Measurements from ENCODE around the gene UGDH.

UGDH gene

DNA sequence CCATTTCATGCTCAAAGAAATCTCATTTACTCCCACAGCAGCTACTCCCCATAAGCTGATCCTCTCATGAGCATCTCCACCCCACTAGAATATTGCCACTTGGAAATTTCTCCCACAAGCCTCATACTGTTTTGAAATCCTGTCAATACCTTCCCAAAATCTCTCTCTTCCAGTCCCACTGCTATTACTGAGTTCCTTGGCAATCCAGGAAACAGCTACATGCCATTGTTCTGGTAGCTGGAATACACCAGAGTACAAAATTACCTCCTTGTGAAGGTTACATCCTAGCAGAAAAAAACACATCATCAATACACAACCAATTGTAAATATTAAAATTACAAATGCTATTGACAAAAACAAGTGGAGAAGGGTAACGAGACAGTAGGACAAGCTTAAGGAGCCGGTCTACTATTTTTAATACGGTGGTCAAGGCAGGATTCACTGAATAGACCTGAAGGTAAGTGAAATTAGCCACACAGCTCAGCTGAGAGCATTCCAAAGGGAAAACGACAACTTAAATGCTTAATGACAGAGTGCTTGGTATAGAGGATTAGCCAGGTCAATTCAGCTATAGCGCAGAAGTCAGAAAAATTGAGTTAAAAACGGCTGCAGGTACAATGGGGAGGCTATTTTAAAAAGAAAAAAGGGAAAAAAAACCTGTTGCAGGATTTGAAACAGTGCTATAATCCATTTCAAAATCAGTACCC is 74.9 kb downstream of the UGDH start:
- no peak overlapping the region for H3K9ac ChIP-seq (ENCODE audit: low read length)
- H3K4me3 ChIP-seq (ENCODE audit: low read depth, low read length): no peak overlapping the region
- H3K23ac ChIP-seq (ENCODE audit: low read length): no peak overlapping the region
- no peak overlapping the region for H3K14ac ChIP-seq (ENCODE audit: low read length)
- H3K79me1 ChIP-seq (ENCODE audit: low read length): no peaks in the 10 kb centered on the region
- no CpG with 5 or more reads among the region's 6 CpGs for WGBS (ENCODE audit: extremely low coverage, insufficient coverage, insufficient read length)
- H3K9me3 ChIP-seq (ENCODE audit: insufficient read depth, low read depth, low read length): no peaks in the 10 kb centered on the region
- H4K12ac ChIP-seq (ENCODE audit: low read depth, low read length): no peak overlapping the region
- no peak overlapping the region for H3K4me2 ChIP-seq (ENCODE audit: low read length)
- H2AK5ac ChIP-seq (ENCODE audit: low read length): no peak overlapping the region
- H2BK12ac ChIP-seq (ENCODE audit: low read length): no peak overlapping the region
- no peak overlapping the region for H3K27ac ChIP-seq (ENCODE audit: low read depth, low read length)
- no peaks in the 10 kb centered on the region for H3K27me3 ChIP-seq (ENCODE audit: insufficient read depth, low read length)
- DNase-seq: no peak
- no peak overlapping the region for H3K18ac ChIP-seq (ENCODE audit: low read length)
- H2BK120ac ChIP-seq (ENCODE audit: insufficient read depth, low read length, poor library complexity): no peak overlapping the region
- H4K8ac ChIP-seq (ENCODE audit: low read depth, low read length): no peak overlapping the region
- peaks cover 16 to 39% of the 10 kb centered on the region in 2 experiments for H3K36me3 ChIP-seq (ENCODE audit: control insufficient read depth in 1 of 2, insufficient read depth in 2 of 2, low read length in 2 of 2)
- H3K4me1 ChIP-seq (ENCODE audit: control insufficient read depth in 1 of 2, insufficient read depth in 2 of 2, low read length in 2 of 2): no peaks in the 10 kb centered on the region
- no peak overlapping the region for H3K4ac ChIP-seq (ENCODE audit: low read depth, low read length)
- no peak overlapping the region for H2BK5ac ChIP-seq (ENCODE audit: low read depth, low read length, poor library complexity)
- peaks cover 2% of the 10 kb centered on the region for H3K79me2 ChIP-seq (ENCODE audit: control insufficient read depth, insufficient read depth, low read length, poor library complexity)
- H2AFZ ChIP-seq (ENCODE audit: insufficient read depth, low read length, poor library complexity): no peak overlapping the region
- H4K91ac ChIP-seq (ENCODE audit: low read depth, low read length): no peak overlapping the region

DNA sequence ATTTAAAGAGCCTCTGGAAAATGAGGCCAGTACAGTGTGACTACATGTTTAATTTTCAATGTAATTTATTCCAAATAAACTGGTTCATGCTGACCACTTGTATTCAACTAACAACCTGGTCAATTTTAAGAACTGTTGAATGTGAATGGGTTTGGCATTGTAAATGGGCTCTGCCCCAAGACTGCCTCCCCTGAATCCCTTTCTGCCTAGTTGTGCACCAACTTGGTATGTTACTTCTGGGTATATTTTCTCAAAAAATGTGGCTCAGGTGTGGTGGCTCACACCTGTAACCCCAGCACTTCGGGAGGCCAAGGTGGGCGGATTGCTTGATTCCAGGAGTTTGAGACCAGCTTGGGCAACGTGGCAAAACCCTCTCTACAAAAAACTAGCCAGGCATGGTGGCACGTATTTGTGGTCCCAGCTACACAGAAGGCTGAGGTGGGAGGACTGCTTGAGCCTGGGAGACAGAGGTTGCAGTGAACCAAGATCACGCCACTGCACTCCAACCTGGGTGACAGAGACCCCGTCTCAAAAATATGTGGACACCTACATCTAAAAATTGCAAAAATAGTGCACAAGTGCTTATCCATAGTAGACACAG is 75.7 kb downstream of the UGDH start:
- Histone ChIP-seq H3K27ac (ENCODE audit: low read depth, low read length) (no peak overlapping the region), H3K9me3 (ENCODE audit: insufficient read depth, low read depth, low read length) (no peaks in the 10 kb centered on the region), H3K4me2 (ENCODE audit: low read length) (no peak overlapping the region), H3K27me3 (ENCODE audit: insufficient read depth, low read length) (no peaks in the 10 kb centered on the region), H3K4ac (ENCODE audit: low read depth, low read length) (no peak overlapping the region), H2BK5ac (ENCODE audit: low read depth, low read length, poor library complexity) (no peak overlapping the region), H3K4me1 (ENCODE audit: control insufficient read depth in 1 of 2, insufficient read depth in 2 of 2, low read length in 2 of 2) (peaks cover 0 to 2% of the 10 kb centered on the region in 2 experiments), H3K18ac (ENCODE audit: low read length) (no peak overlapping the region), H3K79me1 (ENCODE audit: low read length) (no peaks in the 10 kb centered on the region), H3K79me2 (ENCODE audit: control insufficient read depth, insufficient read depth, low read length, poor library complexity) (no peaks in the 10 kb centered on the region), H3K9ac (ENCODE audit: low read length) (no peak overlapping the region), H2AFZ (ENCODE audit: insufficient read depth, low read length, poor library complexity) (no peak overlapping the region), H3K14ac (ENCODE audit: low read length) (no peak overlapping the region), H3K36me3 (ENCODE audit: control insufficient read depth in 1 of 2, insufficient read depth in 2 of 2, low read length in 2 of 2) (peaks cover 14 to 32% of the 10 kb centered on the region in 2 experiments), H4K12ac (ENCODE audit: low read depth, low read length) (no peak overlapping the region), H2BK120ac (ENCODE audit: insufficient read depth, low read length, poor library complexity) (no peak overlapping the region), H3K23ac (ENCODE audit: low read length) (no peak overlapping the region), H3K4me3 (ENCODE audit: low read depth, low read length) (no peak overlapping the region), H2BK12ac (ENCODE audit: low read length) (no peak overlapping the region), H4K91ac (ENCODE audit: low read depth, low read length) (no peak overlapping the region), H4K8ac (ENCODE audit: low read depth, low read length) (no peak overlapping the region), H2AK5ac (ENCODE audit: low read length) (no peak overlapping the region)
- WGBS (ENCODE audit: extremely low coverage, insufficient coverage, insufficient read length): no CpG with 5 or more reads among the region's 6 CpGs
- no peak for DNase-seq

DNA sequence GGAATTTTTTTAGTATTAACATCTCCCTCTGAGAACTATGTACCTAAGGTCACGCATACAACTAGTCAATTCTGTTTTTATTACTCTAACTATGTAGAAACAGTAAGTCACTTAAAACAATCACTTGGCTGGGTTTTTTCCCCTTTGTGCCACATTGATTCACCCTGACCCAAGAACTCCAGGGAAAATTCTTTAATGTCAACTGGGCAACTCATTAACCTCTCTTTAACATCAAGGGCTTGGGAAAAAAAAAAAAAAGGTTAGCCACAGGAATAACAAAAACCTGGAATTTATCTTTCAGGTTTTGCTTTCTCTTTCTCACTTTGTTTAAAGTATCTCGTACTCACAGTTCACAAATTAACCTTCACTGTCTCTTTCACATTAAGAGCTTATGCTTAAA is 76.6 kb downstream of the UGDH start:
- Histone ChIP-seq H3K27me3 (ENCODE audit: insufficient read depth, low read length) (no peaks in the 10 kb centered on the region), H2BK12ac (ENCODE audit: low read length) (no peak overlapping the region), H3K18ac (ENCODE audit: low read length) (no peak overlapping the region), H3K79me1 (ENCODE audit: low read length) (no peaks in the 10 kb centered on the region), H3K4me1 (ENCODE audit: control insufficient read depth in 1 of 2, insufficient read depth in 2 of 2, low read length in 2 of 2) (peaks cover 0 to 3% of the 10 kb centered on the region in 2 experiments), H4K91ac (ENCODE audit: low read depth, low read length) (no peak overlapping the region), H3K4me3 (ENCODE audit: low read depth, low read length) (no peak overlapping the region), H3K4ac (ENCODE audit: low read depth, low read length) (no peak overlapping the region), H3K9me3 (ENCODE audit: insufficient read depth, low read depth, low read length) (no peaks in the 10 kb centered on the region), H3K4me2 (ENCODE audit: low read length) (no peak overlapping the region), H3K79me2 (ENCODE audit: control insufficient read depth, insufficient read depth, low read length, poor library complexity) (no peaks in the 10 kb centered on the region), H3K36me3 (ENCODE audit: control insufficient read depth in 1 of 2, insufficient read depth in 2 of 2, low read length in 2 of 2) (peaks cover 14 to 30% of the 10 kb centered on the region in 2 experiments), H2BK5ac (ENCODE audit: low read depth, low read length, poor library complexity) (no peak overlapping the region), H4K12ac (ENCODE audit: low read depth, low read length) (no peak overlapping the region), H3K27ac (ENCODE audit: low read depth, low read length) (no peak overlapping the region), H2BK120ac (ENCODE audit: insufficient read depth, low read length, poor library complexity) (no peak overlapping the region), H3K14ac (ENCODE audit: low read length) (no peak overlapping the region), H4K8ac (ENCODE audit: low read depth, low read length) (no peak overlapping the region), H2AFZ (ENCODE audit: insufficient read depth, low read length, poor library complexity) (no peak overlapping the region), H3K9ac (ENCODE audit: low read length) (no peak overlapping the region), H2AK5ac (ENCODE audit: low read length) (no peak overlapping the region), H3K23ac (ENCODE audit: low read length) (no peak overlapping the region)
- no peak for DNase-seq
- WGBS (ENCODE audit: extremely low coverage, insufficient coverage, insufficient read length): no CpG with 5 or more reads among the region's 2 CpGs
